HCT116 (cell line): ENCODE results near the gene THSD4. TPM values are rescaled to one million over a fixed set of nuclear protein-coding genes. Genes with fewer than 3 reads are reported as not detected.

Experiments used
- ATAC-seq: fragments of 200-7000 bp; cut with Tn5 transposase; 2 replicates; pipeline ENCODE4 v1.9.1; 2020; ENCODE audit warnings: mild to moderate bottlenecking, moderate library complexity
- BruUV-seq: library from RNA; stranded (reverse); fragments of 400-500 nt; replicated peaks from 2 replicates; lab custom pipeline; 2021; lab: Mats Ljungman, UMichigan
- CTCF ChIA-PET: fragments of 300-600 bp; sonication (Branson Sonifier 250); formaldehyde crosslinking; loops from one replicate; lab custom pipeline; 2021; ENCODE audit warnings: antibody characterized with exemption; lab: Charles Lee
- POLR2A ChIA-PET: fragments of 300-600, 350-600 bp; sonication (Branson Sonifier 250); formaldehyde crosslinking; loops from one replicate; lab custom pipeline; 2021; ENCODE audit warnings: antibody characterized with exemption; lab: Charles Lee
- RAD21 ChIA-PET, 2 experiments: fragments of 300-600 bp; sonication (Branson Sonifier 250); formaldehyde crosslinking; loops; one replicate each; lab custom pipeline; 2023; ENCODE audit warnings: low total read pairs in 2 of 2; ENCODE audit not compliant: uncharacterized antibody in 2 of 2, unreplicated experiment in 2 of 2, low non-redundant PET in 1 of 2; lab: Charles Lee
- DNase-seq: peaks from one replicate; pipeline ENCODE4 v3.0.0-alpha.2; 2010; ENCODE audit warnings: low read depth, low spot score
- H2AFZ ChIP-seq: fragments of 200-600 bp; shearing (Covaris generic), sonication (generic); 2 replicates; pipeline ENCODE4 v1.6.1; 2017; ENCODE audit warnings: low read depth, mixed run types, mixed read lengths, antibody characterized with exemption, low read length; ENCODE audit not compliant: poor library complexity, severe bottlenecking
- H3K27ac ChIP-seq: 2 replicates; pipeline ENCODE4 v1.5.1; 2012; ENCODE audit warnings: low read depth, low read length
- H3K27me3 ChIP-seq: fragments of 200-600 bp; sonication (generic); 2 replicates; pipeline ENCODE4 v1.6.1; 2016; ENCODE audit warnings: mixed run types, low read length, mixed read lengths; ENCODE audit not compliant: insufficient read depth
- H3K36me3 ChIP-seq, 2 experiments: fragments of 200-500 bp in 1 of 2; fragments of 200-600 bp in 1 of 2; sonication (Bioruptor generic) in 1 of 2; sonication (generic) in 1 of 2; 2 replicates each; pipeline versions ENCODE4 v1.5.1 to v1.6.1; 2014 to 2016; ENCODE audit warnings: low read length in 2 of 2, inconsistent platforms in 1 of 2, mixed read lengths in 1 of 2, mixed run types in 1 of 2; ENCODE audit not compliant: insufficient read depth in 2 of 2, control insufficient read depth in 1 of 2
- H3K4me1 ChIP-seq, 2 experiments: fragments of 200-600 bp in 1 of 2; sonication (generic) in 1 of 2; 2 replicates each; pipeline versions ENCODE4 v1.5.1 to v1.6.1; 2012 to 2017; ENCODE audit warnings: low read length in 2 of 2, inconsistent platforms in 1 of 2, mild to moderate bottlenecking in 1 of 2, mixed read lengths in 1 of 2, mixed run types in 1 of 2, moderate library complexity in 1 of 2; ENCODE audit not compliant: insufficient read depth in 2 of 2, control insufficient read depth in 1 of 2
- H3K4me2 ChIP-seq: fragments of 200-600 bp; sonication (generic); 2 replicates; pipeline ENCODE4 v1.6.1; 2017; ENCODE audit warnings: mixed run types, low read length, mixed read lengths
- H3K4me3 ChIP-seq, 2 experiments: fragments of 200-600 bp in 1 of 2; sonication (generic) in 1 of 2; replicated peaks in 1 of 2; 2 replicates each; pipeline ENCODE4 v1.5.1; 2011 to 2016; ENCODE audit warnings: low read length in 2 of 2, control low read depth in 1 of 2, low read depth in 1 of 2, mild to moderate bottlenecking in 1 of 2, mixed read lengths in 1 of 2, mixed run types in 1 of 2
- H3K79me2 ChIP-seq: fragments of 200-600 bp; sonication (generic); 2 replicates; pipeline ENCODE4 v1.6.1; 2017; ENCODE audit warnings: mild to moderate bottlenecking, mixed run types, low read length, moderate library complexity, mixed read lengths; ENCODE audit not compliant: insufficient read depth
- H3K9ac ChIP-seq: fragments of 200-600 bp; sonication (generic); 2 replicates; pipeline ENCODE4 v1.6.1; 2016; ENCODE audit warnings: low read length, mixed read lengths
- H3K9me2 ChIP-seq: fragments of 200-600 bp; sonication (generic), shearing (Covaris generic); 2 replicates; pipeline ENCODE4 v1.6.1; 2017; ENCODE audit warnings: mixed run types, mild to moderate bottlenecking, moderate library complexity; ENCODE audit not compliant: insufficient read depth
- H3K9me3 ChIP-seq, 2 experiments: fragments of 200-500 bp in 1 of 2; fragments of 200-600 bp in 1 of 2; sonication (Bioruptor generic) in 1 of 2; sonication (generic) in 1 of 2; 2 replicates each; pipeline ENCODE4 v1.6.1; 2014 to 2017; ENCODE audit warnings: low read length in 2 of 2, mixed read lengths in 2 of 2, inconsistent platforms in 1 of 2, low read depth in 1 of 2, mild to moderate bottlenecking in 1 of 2, mixed run types in 1 of 2, moderate library complexity in 1 of 2; ENCODE audit not compliant: control insufficient read depth in 1 of 2, insufficient read depth in 1 of 2
- H4K20me1 ChIP-seq: fragments of 200-600 bp; sonication (generic), shearing (Covaris generic); 2 replicates; pipeline ENCODE4 v1.6.1; 2017; ENCODE audit warnings: mixed run types, mild to moderate bottlenecking, moderate library complexity; ENCODE audit not compliant: insufficient read depth
- ATF3 ChIP-seq: IDR thresholded peaks from 2 replicates; pipeline ENCODE4 v1.6.1; 2012
- CBX3 ChIP-seq: IDR thresholded peaks from 2 replicates; pipeline ENCODE4 v1.6.1; 2012; ENCODE audit warnings: low read depth
- CEBPB ChIP-seq: IDR thresholded peaks from 2 replicates; pipeline ENCODE4 v1.6.1; 2012; ENCODE audit warnings: low read depth
- CTCF ChIP-seq, 3 experiments: fragments of 200-600 bp in 1 of 3; sonication (generic) in 1 of 3; IDR thresholded peaks in 2 of 3; conservative IDR thresholded peaks in 1 of 3; 2 replicates each; pipeline ENCODE4 v1.5.1; 2012 to 2017; ENCODE audit warnings: low read depth in 2 of 3, low read length in 2 of 3, antibody characterized with exemption in 1 of 3, borderline replicate concordance in 1 of 3, control low read depth in 1 of 3, mild to moderate bottlenecking in 1 of 3, mixed read lengths in 1 of 3, mixed run types in 1 of 3, moderate library complexity in 1 of 3; ENCODE audit not compliant: insufficient read depth in 1 of 3
- EGR1 ChIP-seq: IDR thresholded peaks from 2 replicates; pipeline ENCODE4 v1.6.1; 2012; ENCODE audit warnings: low read depth
- EZH2 ChIP-seq: fragments of 200-600 bp; sonication (generic); IDR thresholded peaks from 2 replicates; pipeline ENCODE4 v1.6.1; 2017; ENCODE audit warnings: antibody characterized with exemption, mixed run types
- EZH2phosphoT487 ChIP-seq: fragments of 200-600 bp; IDR thresholded peaks from 2 replicates; pipeline ENCODE4 v1.6.1; 2018; ENCODE audit warnings: antibody characterized with exemption, borderline replicate concordance
- FOSL1 ChIP-seq: IDR thresholded peaks from 2 replicates; pipeline ENCODE4 v1.6.1; 2012; ENCODE audit warnings: low read depth
- POLR2A ChIP-seq: IDR thresholded peaks from 2 replicates; pipeline ENCODE4 v1.7.0; 2011; ENCODE audit warnings: borderline replicate concordance; ENCODE audit not compliant: insufficient read depth, insufficient read length; ENCODE audit errors: extremely low read depth
- POLR2AphosphoS5 ChIP-seq: IDR thresholded peaks from 2 replicates; pipeline ENCODE4 v1.6.1; 2011; ENCODE audit warnings: mild to moderate bottlenecking, low read depth, low read length, moderate library complexity
- REST ChIP-seq: IDR thresholded peaks from 2 replicates; pipeline ENCODE4 v1.6.1; 2012; ENCODE audit warnings: low read depth
- SIN3A ChIP-seq: IDR thresholded peaks from 2 replicates; pipeline ENCODE4 v1.6.1; 2012; ENCODE audit warnings: low read depth
- SRF ChIP-seq: IDR thresholded peaks from 2 replicates; pipeline ENCODE4 v1.6.1; 2012; ENCODE audit warnings: low read depth
- TCF7L2 ChIP-seq: IDR thresholded peaks from 2 replicates; pipeline ENCODE4 v1.7.0; 2011; ENCODE audit warnings: borderline replicate concordance, inconsistent platforms; ENCODE audit not compliant: insufficient read depth, insufficient read length; ENCODE audit errors: extremely low read depth
- ZBTB33 ChIP-seq: IDR thresholded peaks from 2 replicates; pipeline ENCODE4 v1.6.1; 2011; ENCODE audit warnings: mild to moderate bottlenecking, low read length, moderate library complexity; ENCODE audit not compliant: insufficient replicate concordance; ENCODE audit errors: extremely low read depth
- ZFX ChIP-seq: fragments of 450-650 bp; IDR thresholded peaks from 2 replicates; pipeline ENCODE4 v1.6.1; 2017
- ZNF274 ChIP-seq: fragments of 200-500 bp; sonication (Bioruptor generic); IDR thresholded peaks from 2 replicates; pipeline ENCODE4 v1.6.1; 2014; ENCODE audit warnings: mild to moderate bottlenecking, low read depth, low read length, inconsistent platforms
- intact Hi-C: fragments of 100-400 bp; cut with micrococcal nuclease; formaldehyde crosslinking; loops from 2 replicates; pipeline ENCODE4 v1.10.0; 2022
- total RNA-seq: library from RNA; stranded (reverse); gene quantifications from one replicate; pipeline ENCODE4 v1.2.1, GENCODE V29; 2021; ENCODE audit not compliant: unreplicated experiment

Gene THSD4
- total RNA-seq, 1 experiment from 2014 or later, result 30.5 TPM

GRCh38 chr15:71788646-71789579 is 673.6 kb downstream of the THSD4 start:
- Histone ChIP-seq H3K9me2 (no peaks in the 10 kb centered on the region), H2AFZ (no peak overlapping the region), H3K27me3 (no peaks in the 10 kb centered on the region), H3K4me3 (no peak overlapping the region), H3K27ac (no peak overlapping the region), H4K20me1 (no peaks in the 10 kb centered on the region), H3K9ac (no peak overlapping the region), H3K36me3 (no peaks in the 10 kb centered on the region), H3K4me2 (no peak overlapping the region), H3K79me2 (no peaks in the 10 kb centered on the region), H3K9me3 (no peaks in the 10 kb centered on the region), H3K4me1 (peaks cover 30 to 33% of the 10 kb centered on the region in 2 experiments)
- POLR2A ChIA-PET, result interaction anchor here (0.5 kb wide), 1 partner anchor 161 kb away, joined by 3 read pairs; no protein-coding TSS in a partner anchor
- intact Hi-C loops, result no loop called here
- no peak for ATAC-seq
- BruUV-seq, result no TSS peak
- no peak for TF ChIP-seq ZFX
- TF ChIP-seq SRF, result no peak
- TF ChIP-seq ATF3, result no peak
- TF ChIP-seq POLR2A, result no peak
- no peak for TF ChIP-seq CBX3
- no peak for TF ChIP-seq POLR2AphosphoS5
- TF ChIP-seq ZNF274, result no peak
- TF ChIP-seq CTCF (IDR thresholded peaks at IDR 0.05 in 2 of 3, conservative IDR thresholded peaks at IDR 0.05 in 1 of 3; ENCODE audit: borderline replicate concordance in 1 of 3, insufficient read depth in 1 of 3, low read depth in 2 of 3, low read length in 2 of 3), result no peak
- TF ChIP-seq EZH2, result no peak
- no peak for TF ChIP-seq EGR1
- TF ChIP-seq CEBPB, result no peak
- TF ChIP-seq FOSL1, result no peak
- TF ChIP-seq SIN3A, result no peak
- no peak for TF ChIP-seq TCF7L2
- no peak for TF ChIP-seq ZBTB33
- TF ChIP-seq EZH2phosphoT487, result no peak
- TF ChIP-seq REST, result no peak
- CTCF ChIA-PET, result interaction anchor here (1.6 to 4.0 kb wide), 2 partner anchors 9 to 45 kb away, joined by 5 to 23 read pairs; no protein-coding TSS in a partner anchor
- RAD21 ChIA-PET, result no interaction called here
- no peak for DNase-seq
